Caco-2 (cell line): ENCODE data around the gene PPM1J. TPM values are rescaled to one million over a fixed set of nuclear protein-coding genes. Genes with fewer than 3 reads are reported as not detected.
A peak's percentile ranks its signal among the peaks of the same experiment; 100 is the strongest.
"Not testable (repeated sequence)": the region's sequence is repeated elsewhere in the genome, so short reads cannot be mapped to it uniquely, and the experiment has no call there.

Experiments used
- BruUV-seq: library from RNA; stranded (reverse); fragments of 400-500 nt; replicated peaks from 2 replicates; lab custom pipeline; 2021; lab: Mats Ljungman, UMichigan
- CTCF ChIA-PET: fragments of 300-600 bp; sonication (Branson Sonifier 250); formaldehyde crosslinking; loops from one replicate; lab custom pipeline; 2022; ENCODE audit warnings: antibody characterized with exemption; lab: Charles Lee
- POLR2A ChIA-PET: fragments of 300-600 bp; sonication (Branson Sonifier 250); formaldehyde crosslinking; loops from one replicate; lab custom pipeline; 2022; ENCODE audit warnings: antibody characterized with exemption; lab: Charles Lee
- DNase-seq, 2 experiments: peaks; one replicate each; pipeline versions ENCODE4 v3.0.0 to v3.0.0-alpha.2; 2020 to 2022
- H3K27me3 ChIP-seq: replicated peaks from 2 replicates; pipeline ENCODE4 v1.6.0; 2011; ENCODE audit warnings: low read length; ENCODE audit not compliant: control insufficient read depth, insufficient read depth
- H3K36me3 ChIP-seq: 2 replicates; pipeline ENCODE4 v1.5.1; 2011; ENCODE audit warnings: low read length; ENCODE audit not compliant: control insufficient read depth, insufficient read depth
- H3K4me1 ChIP-seq: fragments of 250-450 bp; sonication (Bioruptor Pico); 2 replicates; pipeline ENCODE4 v1.5.1; 2020; ENCODE audit warnings: mild to moderate bottlenecking
- H3K4me3 ChIP-seq: 2 replicates; pipeline ENCODE4 v1.5.1; 2011; ENCODE audit warnings: low read depth, mild to moderate bottlenecking, control low read depth, low read length
- H3K9me3 ChIP-seq: fragments of 250-450 bp; sonication (Bioruptor Pico); 2 replicates; pipeline ENCODE4 v1.5.1; 2020; ENCODE audit warnings: mild to moderate bottlenecking, moderate library complexity
- H3K27ac Mint-ChIP-seq: one replicate; pipeline ENCODE4 v1.8.0; 2022; ENCODE audit warnings: mixed read lengths; ENCODE audit not compliant: unreplicated experiment
- H3K27me3 Mint-ChIP-seq: one replicate; pipeline ENCODE4 v1.8.0; 2022; ENCODE audit warnings: mixed read lengths; ENCODE audit not compliant: insufficient read depth, unreplicated experiment
- H3K36me3 Mint-ChIP-seq: one replicate; pipeline ENCODE4 v1.8.0; 2022; ENCODE audit warnings: mild to moderate bottlenecking, mixed read lengths; ENCODE audit not compliant: insufficient read depth, unreplicated experiment
- H3K4me1 Mint-ChIP-seq: one replicate; pipeline ENCODE4 v1.8.0; 2022; ENCODE audit warnings: low read depth, mixed read lengths; ENCODE audit not compliant: unreplicated experiment
- H3K4me3 Mint-ChIP-seq: one replicate; pipeline ENCODE4 v1.8.0; 2022; ENCODE audit warnings: mild to moderate bottlenecking, moderate library complexity, mixed read lengths; ENCODE audit not compliant: unreplicated experiment
- H3K9me3 Mint-ChIP-seq: one replicate; pipeline ENCODE4 v1.8.0; 2022; ENCODE audit warnings: mixed read lengths; ENCODE audit not compliant: unreplicated experiment
- intact Hi-C: fragments of 100-400 bp; cut with micrococcal nuclease; formaldehyde crosslinking; loops from one replicate; pipeline ENCODE4 v1.10.0; 2022; ENCODE audit not compliant: unreplicated experiment
- total RNA-seq: library from RNA; stranded (reverse); gene quantifications from 2 replicates; pipeline ENCODE4 v1.2.3, GENCODE V29; 2022
- TF ChIP-seq, protein P1 (sequence below), 2 experiments: fragments of 200-600 bp in 1 of 2; IDR thresholded peaks; 1 replicate in 1 of 2; 2 replicates in 1 of 2; pipeline versions ENCODE4 v1.5.1 to v1.8.0; 2011 to 2022; ENCODE audit warnings: antibody characterized with exemption in 1 of 2, control low read depth in 1 of 2, inconsistent platforms in 1 of 2, low read depth in 1 of 2, low read length in 1 of 2, mild to moderate bottlenecking in 1 of 2, moderate library complexity in 1 of 2; ENCODE audit not compliant: insufficient read depth in 1 of 2, severe bottlenecking in 1 of 2, unreplicated experiment in 1 of 2

PPM1J gene
- total RNA-seq, 1 experiment from 2014 or later = 1.5 TPM

DNA sequence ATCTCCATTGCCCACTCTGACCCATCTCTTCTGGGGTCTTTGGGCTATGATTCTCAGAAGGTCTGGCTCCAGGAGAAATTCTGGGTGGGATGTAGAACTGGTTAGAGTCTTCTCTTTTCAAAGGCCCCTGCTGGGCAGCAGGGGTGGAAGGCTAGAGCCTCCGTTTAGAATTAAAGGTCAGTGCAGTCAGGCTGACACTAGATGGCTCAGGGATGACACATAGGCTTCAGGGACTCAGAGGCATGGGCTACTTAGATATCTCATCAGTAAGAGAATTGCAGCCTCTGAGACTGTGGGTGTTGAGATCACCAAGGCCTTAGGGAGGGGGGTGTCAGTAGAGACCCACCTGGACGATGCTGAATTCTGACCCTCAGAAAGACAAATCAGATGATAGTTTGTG is 12.6 kb upstream of the PPM1J start:
- no peaks in the 10 kb centered on the region for H3K27me3 ChIP-seq
- H3K4me3 ChIP-seq = no peak overlapping the region
- no peaks in the 10 kb centered on the region for H3K9me3 ChIP-seq
- TF ChIP-seq, protein P1, sequence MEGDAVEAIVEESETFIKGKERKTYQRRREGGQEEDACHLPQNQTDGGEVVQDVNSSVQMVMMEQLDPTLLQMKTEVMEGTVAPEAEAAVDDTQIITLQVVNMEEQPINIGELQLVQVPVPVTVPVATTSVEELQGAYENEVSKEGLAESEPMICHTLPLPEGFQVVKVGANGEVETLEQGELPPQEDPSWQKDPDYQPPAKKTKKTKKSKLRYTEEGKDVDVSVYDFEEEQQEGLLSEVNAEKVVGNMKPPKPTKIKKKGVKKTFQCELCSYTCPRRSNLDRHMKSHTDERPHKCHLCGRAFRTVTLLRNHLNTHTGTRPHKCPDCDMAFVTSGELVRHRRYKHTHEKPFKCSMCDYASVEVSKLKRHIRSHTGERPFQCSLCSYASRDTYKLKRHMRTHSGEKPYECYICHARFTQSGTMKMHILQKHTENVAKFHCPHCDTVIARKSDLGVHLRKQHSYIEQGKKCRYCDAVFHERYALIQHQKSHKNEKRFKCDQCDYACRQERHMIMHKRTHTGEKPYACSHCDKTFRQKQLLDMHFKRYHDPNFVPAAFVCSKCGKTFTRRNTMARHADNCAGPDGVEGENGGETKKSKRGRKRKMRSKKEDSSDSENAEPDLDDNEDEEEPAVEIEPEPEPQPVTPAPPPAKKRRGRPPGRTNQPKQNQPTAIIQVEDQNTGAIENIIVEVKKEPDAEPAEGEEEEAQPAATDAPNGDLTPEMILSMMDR (IDR thresholded peaks at IDR 0.05; ENCODE audit: insufficient read depth in 1 of 2, low read depth in 1 of 2, low read length in 1 of 2, severe bottlenecking in 1 of 2, unreplicated experiment in 1 of 2) = no peak
- intact Hi-C loops = loop anchor here (2.0 kb wide), 1 partner anchor 77 kb away; no protein-coding TSS in a partner anchor
- Mint-ChIP-seq H3K4me1 (peaks cover 17% of the 10 kb centered on the region), H3K4me3 (no peak overlapping the region), H3K9me3 (no peaks in the 10 kb centered on the region), H3K36me3 (no peaks in the 10 kb centered on the region), H3K27me3 (no peaks in the 10 kb centered on the region), H3K27ac (no peak overlapping the region)
- ChIA-PET CTCF (interaction anchor here (0.7 kb wide), 1 partner anchor 16 kb away, joined by 7 read pairs; no protein-coding TSS in a partner anchor), POLR2A (no interaction called here)
- no peaks in the 10 kb centered on the region for H3K36me3 ChIP-seq
- no TSS peak for BruUV-seq
- DNase-seq = peak in 1 of 2 experiments; percentile 33
- peaks cover 7% of the 10 kb centered on the region for H3K4me1 ChIP-seq

DNA sequence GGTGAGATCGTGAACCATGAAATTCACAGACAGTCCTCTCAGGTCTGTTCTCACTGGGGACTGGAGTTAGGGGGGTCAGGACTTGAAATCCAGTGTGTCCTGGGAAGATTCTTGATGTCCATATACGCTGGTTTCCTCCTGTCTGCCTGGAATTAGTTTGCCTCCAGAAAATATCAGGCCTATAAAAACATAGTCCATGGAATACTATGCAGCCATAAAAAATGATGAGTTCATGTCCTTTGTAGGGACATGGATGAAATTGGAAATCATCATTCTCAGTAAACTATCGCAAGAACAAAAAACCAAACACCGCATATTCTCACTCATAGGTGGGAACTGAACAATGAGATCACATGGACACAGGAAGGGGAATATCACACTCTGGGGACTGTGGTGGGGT is 9.1 kb upstream of the PPM1J start:
- H3K4me3 ChIP-seq, H3K36me3 ChIP-seq, H3K9me3 Mint-ChIP-seq, H3K27me3 Mint-ChIP-seq, POLR2A ChIA-PET, H3K27me3 ChIP-seq, H3K4me3 Mint-ChIP-seq, CTCF ChIA-PET, H3K27ac Mint-ChIP-seq, intact Hi-C loops, H3K9me3 ChIP-seq, DNase-seq, BruUV-seq, H3K36me3 Mint-ChIP-seq: not testable (repeated sequence)
- peaks cover 12% of the 10 kb centered on the region for H3K4me1 Mint-ChIP-seq
- H3K4me1 ChIP-seq = peaks cover 11% of the 10 kb centered on the region; the same call in 1 of the 2 replicates

DNA sequence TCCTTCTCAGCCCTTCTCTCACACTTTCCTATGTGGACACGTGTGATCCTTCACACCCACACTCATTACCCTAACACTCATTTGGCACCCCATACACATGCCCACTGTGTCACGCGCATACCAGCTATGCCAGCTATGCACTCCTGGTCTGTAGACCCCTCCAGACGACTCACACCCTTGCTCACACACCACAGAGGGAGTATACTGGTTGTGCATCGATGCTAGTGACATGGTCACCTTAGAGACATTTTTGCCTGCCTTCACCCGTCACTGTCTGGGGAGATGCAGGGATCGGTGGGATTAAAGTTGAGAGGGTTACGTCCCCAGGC is 8.3 kb upstream of the PPM1J start:
- ChIA-PET POLR2A (no interaction called here), CTCF (no interaction called here)
- H3K36me3 ChIP-seq = no peaks in the 10 kb centered on the region
- Mint-ChIP-seq H3K9me3 (no peaks in the 10 kb centered on the region), H3K27ac (peak overlapping the region; percentile 27), H3K27me3 (no peaks in the 10 kb centered on the region), H3K36me3 (no peaks in the 10 kb centered on the region), H3K4me3 (no peak overlapping the region), H3K4me1 (peaks cover 16% of the 10 kb centered on the region)
- H3K27me3 ChIP-seq = no peaks in the 10 kb centered on the region
- H3K9me3 ChIP-seq = no peaks in the 10 kb centered on the region
- no peak for DNase-seq
- TF ChIP-seq, protein P1 (IDR thresholded peaks at IDR 0.05; ENCODE audit: insufficient read depth in 1 of 2, low read depth in 1 of 2, low read length in 1 of 2, severe bottlenecking in 1 of 2, unreplicated experiment in 1 of 2) = no peak
- BruUV-seq = no TSS peak
- no peak overlapping the region for H3K4me3 ChIP-seq
- intact Hi-C loops = no loop called here
- peaks cover 11% of the 10 kb centered on the region; the same call in 1 of the 2 replicates for H3K4me1 ChIP-seq
